Endometrial microvascular endothelial cells (primary cell): ENCODE measurements around the gene VIM. TPM values are rescaled to one million over a fixed set of nuclear protein-coding genes. Genes with fewer than 3 reads are reported as not detected.
"Not testable (repeated sequence)": the region's sequence is repeated elsewhere in the genome, so short reads cannot be mapped to it uniquely, and the experiment has no call there.

Experiments
- in situ Hi-C: cut with HindIII; loops from 2 replicates; pipeline ENCODE4 v1.10.0; 2017; ENCODE audit warnings: low sequenced_read_pairs, low pct_unique_long_range_greater_than_20kb; ENCODE audit errors: inconsistent ontology term
- total RNA-seq: library from RNA; depleted of rRNA; stranded (reverse); fragments of >200 nt; gene quantifications from one replicate; pipeline ENCODE4 v1.2.3, GENCODE V29; 2015; ENCODE audit errors: inconsistent ontology term

VIM gene
- total RNA-seq, 1 donor from 2014 or later = 5,343 TPM

DNA sequence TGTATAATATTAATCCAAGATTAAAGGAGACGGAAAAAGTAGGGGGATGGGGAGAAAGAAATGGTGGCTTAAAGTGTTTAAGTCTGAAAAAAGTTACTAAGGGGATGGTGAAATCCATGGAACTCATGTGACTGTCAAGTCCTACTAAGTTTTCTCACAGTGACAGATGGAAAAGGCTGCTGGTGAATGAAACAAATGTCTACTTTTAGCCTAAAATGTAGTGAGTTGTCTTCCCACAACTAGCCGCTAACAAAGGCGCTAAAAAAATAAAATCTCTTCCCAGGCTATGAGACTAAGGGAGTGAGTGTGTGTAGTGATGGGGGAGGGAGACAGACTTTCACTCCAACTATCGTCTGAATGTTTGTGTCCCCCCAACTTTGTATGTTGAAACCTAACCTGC, 12.6 kb downstream of the VIM start:
- in situ Hi-C loops = loop anchor here (25.0 kb wide), 2 partner anchors 278 to 378 kb away; no protein-coding TSS in a partner anchor

DNA sequence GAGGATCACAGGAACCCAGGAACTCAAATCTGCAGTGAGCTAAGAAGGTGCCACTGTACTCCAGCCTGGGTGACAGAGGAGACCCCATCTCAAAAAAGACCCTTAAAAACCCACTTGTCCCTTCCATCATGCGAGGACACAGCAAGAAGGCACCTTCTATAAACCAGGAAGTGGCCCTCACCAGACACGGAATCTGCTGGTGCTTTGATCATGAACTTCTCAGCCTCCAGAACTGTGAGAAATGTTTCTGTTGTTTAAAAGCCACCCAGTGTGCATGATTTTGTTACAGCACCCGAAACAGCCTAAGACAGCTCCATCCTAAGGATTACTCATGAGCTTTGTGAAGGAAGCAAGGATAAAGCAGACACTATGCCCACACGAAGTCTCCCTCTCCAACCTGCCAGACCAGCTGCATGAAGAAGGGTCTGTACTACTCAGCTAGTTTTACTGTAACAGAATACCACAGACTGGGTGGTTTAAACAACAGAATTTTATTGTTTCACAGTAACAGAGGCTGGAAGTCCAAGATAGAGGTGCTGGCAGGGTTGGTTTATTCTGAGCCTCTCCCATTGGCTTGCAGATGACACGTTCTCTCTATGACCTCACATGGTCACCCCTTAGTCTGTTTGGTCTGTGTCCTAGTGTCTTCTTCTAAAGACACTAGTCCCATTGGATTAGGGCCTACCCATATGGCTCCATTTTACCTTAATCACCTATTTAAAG, 13.7 kb downstream of the VIM start:
- in situ Hi-C loops = loop anchor here (25.0 kb wide), 2 partner anchors 279 to 379 kb away; no protein-coding TSS in a partner anchor

DNA sequence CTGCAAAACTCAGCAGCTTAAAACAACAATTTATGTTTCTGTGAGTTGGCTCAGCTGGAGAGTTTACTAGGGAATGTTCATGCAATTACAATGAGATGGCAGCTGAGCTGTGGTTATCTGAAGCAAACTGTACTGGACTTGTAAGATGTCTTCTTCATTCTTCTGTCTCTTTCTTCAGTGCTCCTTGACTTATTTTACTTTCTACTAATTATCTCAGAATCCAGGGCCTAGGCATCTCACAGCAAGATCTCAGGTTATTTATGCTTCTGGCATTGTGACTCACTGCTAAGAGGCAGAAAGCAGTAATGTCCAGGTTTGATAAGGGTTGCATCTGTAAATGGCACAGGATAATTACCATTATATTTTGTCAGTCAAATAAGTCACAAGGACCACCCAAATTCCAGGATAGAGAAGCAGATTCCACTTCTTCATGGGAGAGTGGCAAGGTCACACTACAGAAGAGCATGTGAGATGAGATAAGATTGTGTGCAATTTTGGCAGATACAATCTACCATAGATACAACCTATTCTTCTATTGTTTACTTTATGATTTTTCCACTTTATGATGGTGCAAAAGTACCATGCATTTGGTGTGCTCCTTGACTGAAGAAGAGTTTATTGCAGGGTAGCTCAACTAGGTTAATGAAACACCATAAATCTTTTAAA, 16.8 kb downstream of the VIM start:
- in situ Hi-C loops = loop anchor here (25.0 kb wide), 2 partner anchors 283 to 383 kb away; no protein-coding TSS in a partner anchor

DNA sequence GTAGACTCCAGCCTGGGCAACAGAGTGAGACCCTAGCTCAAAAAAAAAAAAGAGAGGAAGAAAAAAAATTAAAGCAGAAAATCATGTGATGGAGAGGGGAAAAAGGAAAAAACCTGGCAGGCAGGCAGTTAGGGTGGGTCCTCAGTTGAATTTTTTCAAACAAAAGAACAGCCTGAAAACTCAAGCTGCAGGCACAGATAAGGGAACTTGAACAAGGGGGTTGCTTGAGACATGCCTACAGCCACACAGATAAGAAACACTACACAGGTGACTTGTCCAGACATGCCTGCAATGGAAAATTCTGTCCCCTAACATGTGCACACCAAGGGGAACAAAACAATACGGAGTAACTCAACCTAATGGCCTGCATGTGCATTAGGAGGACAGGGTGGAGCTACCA, 19.2 kb downstream of the VIM start:
- in situ Hi-C loops = loop anchor here (25.0 kb wide), 2 partner anchors 285 to 385 kb away; no protein-coding TSS in a partner anchor

DNA sequence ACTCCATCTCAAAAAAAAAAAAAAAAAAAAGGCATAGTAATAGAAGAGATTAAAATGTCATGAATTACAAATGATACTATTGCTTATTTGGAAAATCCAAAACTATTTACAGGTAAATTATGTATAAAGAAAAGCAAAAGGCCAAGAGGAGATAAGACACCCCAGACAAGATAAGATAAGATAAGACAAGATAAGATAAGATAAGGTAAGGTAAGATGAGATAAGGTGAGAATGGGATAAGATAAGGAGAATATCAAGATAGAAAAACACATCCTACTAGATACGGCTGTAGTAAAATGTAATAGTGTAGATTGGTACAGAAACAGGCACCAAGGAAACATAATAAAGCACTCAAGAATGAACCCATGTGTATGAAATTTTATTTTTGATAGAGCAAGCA, 20.9 kb downstream of the VIM start:
- in situ Hi-C loops = loop anchor here (25.0 kb wide), 2 partner anchors 287 to 387 kb away; no protein-coding TSS in a partner anchor

DNA sequence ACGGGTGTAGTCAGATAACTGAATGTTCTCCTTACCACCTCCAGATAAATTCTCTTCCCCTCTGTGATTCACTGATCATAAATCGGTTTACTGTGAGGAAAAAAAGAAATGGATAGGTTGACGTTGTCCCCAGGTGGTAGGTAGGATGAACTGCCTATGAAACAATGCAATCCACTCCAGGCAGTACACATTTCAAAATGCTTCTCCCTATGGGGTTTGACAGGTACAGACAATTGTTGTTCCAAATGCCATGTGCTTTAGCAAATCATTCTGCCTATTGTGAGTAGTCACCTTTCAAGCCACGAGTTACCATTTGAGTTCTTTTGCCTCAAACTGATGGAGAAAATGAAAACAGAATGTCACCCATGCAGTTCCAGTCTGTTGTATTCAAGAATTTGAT, 21.8 kb downstream of the VIM start:
- in situ Hi-C loops = loop anchor here (25.0 kb wide), 2 partner anchors 288 to 388 kb away; no protein-coding TSS in a partner anchor

DNA sequence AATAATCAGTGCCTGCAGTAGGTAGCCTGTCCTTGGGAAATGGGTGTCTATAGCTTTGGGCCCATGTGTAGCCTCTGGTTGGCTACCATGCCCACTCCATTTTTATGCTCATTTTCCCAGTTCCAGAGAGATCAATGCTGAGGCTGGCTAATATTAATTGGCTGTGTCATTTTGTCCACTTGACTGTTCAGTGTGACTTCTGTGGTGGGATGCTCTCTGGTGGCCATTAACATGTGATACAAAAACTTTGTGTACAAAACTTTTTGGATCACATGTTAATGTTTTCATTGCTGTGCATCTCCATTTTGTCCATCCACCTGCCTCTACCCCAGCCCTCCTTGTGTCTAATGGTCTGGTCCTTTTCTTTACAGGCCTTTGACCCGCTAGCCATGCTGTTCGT, 22.7 kb downstream of the VIM start:
- in situ Hi-C loops = no loop called here

DNA sequence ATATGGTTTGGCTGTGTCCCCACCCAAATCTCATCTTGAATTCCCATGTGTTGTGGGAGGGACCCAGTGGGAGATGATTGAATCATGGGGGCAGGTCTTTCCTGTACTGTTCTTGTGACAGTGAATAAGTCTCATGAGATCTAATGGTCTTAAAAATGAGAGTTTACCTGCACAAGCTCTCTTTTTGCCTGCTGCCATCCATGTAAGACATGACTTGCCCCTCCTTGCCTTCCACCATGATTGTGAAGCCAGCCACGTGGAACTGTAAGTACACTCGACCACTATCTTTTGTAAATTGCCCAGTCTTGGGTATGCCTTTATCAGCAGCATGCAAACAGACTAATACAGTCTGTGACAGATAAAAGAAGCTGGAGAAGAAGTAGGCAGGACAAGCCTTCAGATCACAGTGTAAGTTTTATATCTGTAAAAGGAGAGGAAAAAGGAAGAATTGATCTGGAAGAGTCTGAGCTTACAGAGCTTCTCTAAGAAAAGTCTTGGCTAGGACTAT, 26.6 kb downstream of the VIM start:
- in situ Hi-C loops = not testable (repeated sequence)

DNA sequence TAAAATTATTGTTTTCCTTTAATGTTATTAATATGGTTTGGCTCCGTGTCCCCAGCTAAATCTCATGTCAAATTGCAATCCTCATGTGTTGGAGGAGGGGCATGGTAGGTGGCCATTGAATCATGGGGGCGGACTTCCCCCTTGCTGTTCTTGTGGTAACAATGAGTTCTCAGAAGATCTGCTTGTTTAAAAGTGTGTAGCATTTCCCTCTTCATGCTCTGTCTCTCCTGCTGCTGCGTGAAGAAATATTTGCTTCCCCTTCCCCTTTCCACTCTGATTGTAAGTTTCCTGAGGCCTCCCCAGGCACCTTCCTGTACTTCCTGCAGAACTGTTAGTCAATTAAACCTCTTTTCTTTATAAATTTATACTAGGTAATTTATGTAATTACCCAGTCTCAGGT, 27.5 kb downstream of the VIM start:
- in situ Hi-C loops = no loop called here

DNA sequence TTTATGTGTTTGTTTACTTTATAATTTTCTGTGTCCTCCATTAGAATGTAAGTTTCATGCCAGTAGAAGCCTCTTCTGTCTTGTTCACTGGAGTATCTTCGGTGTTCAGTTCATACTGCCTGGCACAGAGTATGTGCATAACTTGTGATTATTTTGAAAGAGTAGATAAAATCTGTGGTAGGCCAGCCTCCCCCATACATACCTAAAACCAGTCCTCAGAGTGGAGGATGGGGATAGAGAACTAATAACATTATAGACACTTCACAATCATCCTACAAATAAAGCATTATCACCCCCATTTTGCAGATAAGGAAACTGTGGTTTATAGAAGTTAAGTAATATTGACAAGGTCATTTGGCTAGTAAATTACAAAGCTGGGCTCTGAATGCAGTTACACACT, 28.0 kb downstream of the VIM start:
- in situ Hi-C loops = no loop called here

DNA sequence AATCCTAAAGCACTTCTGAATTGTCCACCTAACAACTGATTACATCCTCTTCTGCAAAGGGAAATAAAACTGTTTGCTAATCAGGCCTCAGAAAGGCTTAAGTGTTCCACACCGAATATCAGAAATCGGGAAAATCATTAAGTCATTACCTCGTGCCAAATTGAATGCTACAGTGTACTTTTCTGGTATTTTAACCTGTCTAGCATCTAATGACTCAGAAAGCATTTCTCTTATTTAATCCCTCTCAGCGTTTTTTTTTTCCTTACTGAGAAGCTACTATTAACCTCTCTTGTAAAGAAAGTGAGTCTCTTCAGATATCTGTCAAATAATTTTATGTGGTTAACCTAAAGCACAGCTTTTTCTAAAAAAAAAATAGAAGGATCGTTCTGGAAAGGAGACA, 28.6 kb downstream of the VIM start:
- in situ Hi-C loops = no loop called here

DNA sequence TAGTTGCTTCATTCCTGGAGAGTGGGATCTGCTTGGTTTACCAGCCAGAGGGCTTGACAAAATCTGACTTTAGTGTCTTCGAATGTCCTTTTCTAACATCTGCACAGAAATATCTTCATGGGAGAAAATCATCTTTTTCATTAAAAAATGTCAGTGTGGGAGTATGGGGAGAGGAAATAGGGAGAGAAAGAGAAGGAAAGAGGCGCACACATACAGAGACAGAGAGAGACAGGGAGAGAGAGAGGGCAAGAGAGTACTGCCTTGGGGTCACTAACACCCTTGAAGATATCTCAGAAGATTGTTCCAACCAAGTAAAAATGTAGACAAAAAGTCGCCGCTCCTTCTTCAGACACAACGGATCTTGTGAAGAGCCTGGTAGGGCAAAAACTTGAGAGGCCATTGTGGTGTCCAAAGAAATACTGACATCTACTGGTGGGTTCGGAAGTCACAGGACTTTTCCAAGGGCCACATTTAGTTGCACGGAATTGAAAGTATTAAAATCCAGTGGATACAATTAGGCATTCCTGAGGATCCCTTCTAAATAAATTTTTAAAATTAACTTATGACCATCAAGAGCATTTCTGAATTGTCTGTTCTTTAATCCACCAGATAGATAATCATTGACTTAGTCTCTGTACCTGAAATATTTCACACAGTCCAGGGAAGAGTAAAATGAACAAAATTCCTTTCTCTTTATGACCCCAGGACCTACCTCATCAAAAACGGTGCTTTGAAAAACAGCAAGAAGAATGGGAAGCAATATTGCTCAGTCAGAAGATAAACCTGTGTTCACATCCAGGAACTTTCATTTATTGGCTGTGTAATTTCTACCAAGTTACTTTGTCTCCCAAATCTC, 29.7 kb downstream of the VIM start:
- in situ Hi-C loops = no loop called here

DNA sequence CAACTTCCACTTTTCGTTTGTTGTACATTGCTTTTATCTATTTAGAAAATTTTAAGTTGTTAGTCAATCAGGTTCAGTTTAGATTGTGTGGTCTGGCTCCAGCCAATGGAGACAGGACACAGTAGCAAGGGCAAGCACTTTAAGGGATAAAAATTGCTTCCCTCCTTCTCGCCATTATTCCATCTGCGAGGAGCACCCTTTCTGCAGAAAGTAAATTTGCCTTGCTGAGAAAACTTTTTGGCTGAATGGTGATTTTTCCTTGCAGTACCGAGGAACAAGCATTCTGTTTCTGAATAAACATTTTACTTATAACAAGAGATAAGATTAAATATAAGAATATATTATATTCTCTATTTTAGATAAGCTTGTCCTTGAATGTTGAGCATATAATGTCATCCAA, 34.5 kb downstream of the VIM start:
- in situ Hi-C loops = no loop called here

DNA sequence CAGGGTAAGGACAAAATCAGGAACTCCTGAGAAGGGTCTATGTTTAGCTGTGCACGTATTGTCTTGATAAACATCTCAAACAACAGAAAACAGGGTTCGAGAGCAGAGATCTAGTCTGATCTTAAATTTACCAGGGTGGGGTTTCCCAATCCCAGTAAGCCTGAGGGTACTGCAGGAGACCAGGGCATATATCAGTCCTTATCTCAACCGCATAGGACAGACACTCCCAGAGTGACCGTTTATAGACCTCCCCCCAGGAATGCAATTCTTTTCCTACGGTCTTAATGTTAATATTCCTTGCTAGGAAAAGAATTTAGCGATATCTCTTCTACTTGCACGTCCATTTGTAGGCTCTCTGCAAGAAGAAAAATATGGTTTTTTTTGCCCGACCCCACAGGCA, 35.5 kb downstream of the VIM start:
- in situ Hi-C loops = no loop called here

DNA sequence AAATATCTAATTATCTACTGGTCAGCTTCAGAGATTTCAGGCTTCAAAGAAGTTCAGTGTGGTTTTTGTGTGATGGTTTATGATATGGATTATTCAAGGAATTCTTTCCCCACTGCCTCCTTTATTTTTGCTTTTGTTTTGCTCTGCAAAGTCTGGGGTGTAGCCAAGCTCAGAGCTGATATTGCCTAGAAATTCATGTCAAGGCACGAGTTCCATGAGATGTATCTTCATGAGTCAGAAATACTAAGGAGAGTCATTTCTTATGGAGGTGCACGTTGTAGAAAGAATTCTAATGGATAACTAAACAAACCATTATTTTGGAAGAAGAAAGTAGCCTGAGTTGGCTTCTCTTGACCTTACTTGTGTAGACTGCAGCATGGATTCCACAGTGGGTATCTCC, 37.4 kb downstream of the VIM start:
- in situ Hi-C loops = no loop called here

DNA sequence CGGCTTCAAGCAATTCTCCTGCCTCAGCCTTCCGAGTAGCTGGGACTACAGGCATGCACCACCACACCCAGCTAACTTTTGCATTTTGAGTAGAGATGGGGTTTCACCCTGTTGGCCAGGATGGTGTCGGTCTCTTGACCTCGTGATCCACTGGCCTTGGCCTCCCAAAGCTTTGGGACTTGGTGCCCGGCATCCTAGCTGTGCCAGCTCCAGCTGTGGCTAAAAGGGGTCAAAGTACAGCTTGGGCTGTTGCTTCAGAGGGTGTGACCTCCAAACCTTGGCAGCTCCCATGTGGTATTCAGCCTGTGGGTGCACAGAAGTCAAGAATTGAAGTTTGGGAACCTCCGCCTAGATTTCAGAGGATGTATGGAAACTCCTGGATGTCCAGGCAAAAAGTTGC, 38.5 kb downstream of the VIM start:
- in situ Hi-C loops = not testable (repeated sequence)

DNA sequence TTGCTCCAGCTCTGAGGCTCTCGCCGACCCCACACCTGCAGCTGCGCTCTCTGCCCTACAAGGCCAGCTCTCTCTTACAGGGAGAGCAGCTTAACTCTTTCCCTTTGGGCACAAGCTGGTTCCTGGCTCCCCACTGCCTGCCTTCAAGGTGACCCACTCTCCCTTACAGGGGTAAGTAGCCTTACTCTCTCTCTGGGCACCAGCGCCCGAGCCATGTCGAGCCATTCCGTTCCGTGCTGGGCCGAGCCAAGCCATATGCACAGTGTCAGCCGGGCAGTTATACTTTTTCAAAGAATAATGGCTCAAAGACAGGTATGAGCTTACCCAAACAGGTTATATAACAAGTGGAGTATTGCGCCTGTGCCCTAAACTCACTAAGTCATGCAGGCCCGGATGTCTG, 44.6 kb downstream of the VIM start:
- in situ Hi-C loops = no loop called here

DNA sequence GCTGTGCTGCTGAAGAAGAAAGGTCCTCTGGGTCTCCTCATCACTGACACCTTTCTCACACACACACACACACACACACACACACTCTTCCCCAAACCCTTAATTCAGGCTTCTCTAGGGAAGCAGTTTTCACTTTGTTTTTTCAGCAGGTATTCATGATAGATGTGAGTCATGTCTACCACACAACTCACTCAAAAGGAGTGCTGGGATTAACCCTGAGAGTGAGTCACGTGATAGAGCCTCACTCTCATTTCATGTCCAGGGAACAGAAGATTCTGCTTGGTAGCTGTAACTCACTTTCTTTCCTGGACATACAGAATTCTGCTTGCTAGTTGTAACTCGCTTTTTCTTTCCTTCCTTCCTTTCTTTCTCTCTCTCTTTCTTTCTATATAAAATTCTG, 45.4 kb downstream of the VIM start:
- in situ Hi-C loops = no loop called here

DNA sequence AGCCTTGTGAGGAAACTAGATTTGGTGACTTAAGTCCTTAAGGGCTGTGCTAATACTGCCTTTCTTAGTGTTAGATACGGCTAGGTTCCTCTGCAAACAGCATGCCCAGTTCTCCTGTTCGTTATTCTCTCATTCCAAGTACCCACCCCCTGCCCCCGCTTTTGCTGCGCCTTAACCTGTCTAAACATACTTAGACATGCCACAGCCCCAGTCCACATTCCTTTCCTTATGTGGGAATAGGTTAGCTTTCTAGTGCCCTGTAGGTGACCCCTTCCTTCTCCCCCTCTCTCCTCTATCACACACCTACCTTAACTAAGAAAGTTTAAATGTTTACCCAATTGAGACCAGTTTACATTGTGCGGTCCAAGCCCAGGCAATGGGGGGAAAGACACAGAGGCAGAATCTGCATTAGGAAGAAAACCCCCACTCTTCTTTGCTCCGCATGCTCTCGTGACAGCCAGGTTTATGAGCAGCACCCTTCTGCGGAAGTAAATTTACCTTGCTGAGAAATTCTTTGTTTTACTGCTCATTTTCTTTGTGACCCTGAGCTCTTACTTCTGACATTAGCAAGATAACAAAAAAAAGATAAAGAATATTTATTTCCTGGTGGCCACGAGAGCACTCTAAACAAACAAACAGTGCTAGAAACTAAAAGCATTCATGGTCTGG, 48.8 kb downstream of the VIM start:
- in situ Hi-C loops = no loop called here
